Fibroblast of lung (primary cell): Measurements from ENCODE around the gene TDG.

ENCODE experiments used
- CTCF ChIP-seq, 2 donors: IDR thresholded peaks in 1 of 2; conservative IDR thresholded peaks in 1 of 2; 1 replicate in 1 of 2; 2 replicates in 1 of 2; pipeline ENCODE4 v1.5.1; 2011 to 2012; ENCODE audit warnings: low read length in 2 of 2, control low read depth in 1 of 2, inconsistent platforms in 1 of 2, low read depth in 1 of 2, mild to moderate bottlenecking in 1 of 2
- EZH2 ChIP-seq: IDR thresholded peaks from 2 replicates; pipeline ENCODE4 v1.5.1; 2012; ENCODE audit warnings: low read length, control low read depth, mild to moderate bottlenecking; ENCODE audit errors: missing control alignments

GRCh38 chr12:103930787-103931735 lies 34.6 kb upstream of the TDG start:
- TF ChIP-seq CTCF (conservative IDR thresholded peaks at IDR 0.05 in 1 of 2, IDR thresholded peaks at IDR 0.05 in 1 of 2; ENCODE audit: low read depth in 1 of 2, low read length in 2 of 2) (no peak), EZH2 (no peak)
